PC-9 (cell line): ENCODE measurements around the gene CLMN.

Source experiments
- CTCF ChIP-seq: fragments of 200-600 bp; sonication (generic); conservative IDR thresholded peaks from 2 replicates; pipeline ENCODE4 v1.6.1; 2017; ENCODE audit warnings: mixed run types, antibody characterized with exemption, mild to moderate bottlenecking, moderate library complexity
- EZH2 ChIP-seq: fragments of 200-600 bp; sonication (generic); IDR thresholded peaks from 2 replicates; pipeline ENCODE4 v1.8.0; 2017; ENCODE audit warnings: antibody characterized with exemption, low read depth

GRCh38 chr14:95232894-95233584, 86.7 kb downstream of the CLMN start:
- TF ChIP-seq CTCF (no peak), EZH2 (no peak)
